GM13976 (cell line): ENCODE measurements around the gene HOXD4.

ENCODE experiments used
- DNase-seq: peaks from one replicate; pipeline ENCODE4 v3.0.0; 2012; ENCODE audit warnings: low spot score
- in situ Hi-C: fragments of 300-500 bp; cut with MboI; formaldehyde crosslinking; loops from one replicate; pipeline ENCODE4 v1.12.0; 2022; ENCODE audit warnings: low sequenced_read_pairs, mixed read lengths, inconsistent platforms; ENCODE audit not compliant: unreplicated experiment
- TF ChIP-seq, protein P1 (sequence below): IDR thresholded peaks from 2 replicates; pipeline ENCODE4 v1.5.1; 2012; ENCODE audit warnings: borderline replicate concordance, mild to moderate bottlenecking; ENCODE audit not compliant: insufficient read depth; ENCODE audit errors: extremely low read depth, missing control alignments, control extremely low read depth

HOXD4 gene

GRCh38 chr2:176128982-176129796 is 22.2 kb upstream of the HOXD4 start, which contains the start of gene HOXD8:
Gene HOXD8 (plus strand): TSS chr2:176129705. CDS start chr2:176130367, 662 bp downstream.
- no peak for DNase-seq
- in situ Hi-C loops = loop anchor here (10.0 to 25.0 kb wide), 2 partner anchors 683 to 1026 kb away; no protein-coding TSS in a partner anchor
- TF ChIP-seq, protein P1, sequence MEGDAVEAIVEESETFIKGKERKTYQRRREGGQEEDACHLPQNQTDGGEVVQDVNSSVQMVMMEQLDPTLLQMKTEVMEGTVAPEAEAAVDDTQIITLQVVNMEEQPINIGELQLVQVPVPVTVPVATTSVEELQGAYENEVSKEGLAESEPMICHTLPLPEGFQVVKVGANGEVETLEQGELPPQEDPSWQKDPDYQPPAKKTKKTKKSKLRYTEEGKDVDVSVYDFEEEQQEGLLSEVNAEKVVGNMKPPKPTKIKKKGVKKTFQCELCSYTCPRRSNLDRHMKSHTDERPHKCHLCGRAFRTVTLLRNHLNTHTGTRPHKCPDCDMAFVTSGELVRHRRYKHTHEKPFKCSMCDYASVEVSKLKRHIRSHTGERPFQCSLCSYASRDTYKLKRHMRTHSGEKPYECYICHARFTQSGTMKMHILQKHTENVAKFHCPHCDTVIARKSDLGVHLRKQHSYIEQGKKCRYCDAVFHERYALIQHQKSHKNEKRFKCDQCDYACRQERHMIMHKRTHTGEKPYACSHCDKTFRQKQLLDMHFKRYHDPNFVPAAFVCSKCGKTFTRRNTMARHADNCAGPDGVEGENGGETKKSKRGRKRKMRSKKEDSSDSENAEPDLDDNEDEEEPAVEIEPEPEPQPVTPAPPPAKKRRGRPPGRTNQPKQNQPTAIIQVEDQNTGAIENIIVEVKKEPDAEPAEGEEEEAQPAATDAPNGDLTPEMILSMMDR = no peak

GRCh38 chr2:176129813-176130146 is 21.6 kb upstream of the HOXD4 start:
- DNase-seq = no peak
- TF ChIP-seq, protein P1 = no peak
- in situ Hi-C loops = loop anchor here (10.0 to 25.0 kb wide), 2 partner anchors 683 to 1025 kb away; no protein-coding TSS in a partner anchor

GRCh38 chr2:176130147-176130956 is 21.0 kb upstream of the HOXD4 start:
- no peak for DNase-seq
- TF ChIP-seq, protein P1 = no peak
- in situ Hi-C loops = loop anchor here (25.0 kb wide), 1 partner anchor 682 kb away; no protein-coding TSS in a partner anchor

DNA sequence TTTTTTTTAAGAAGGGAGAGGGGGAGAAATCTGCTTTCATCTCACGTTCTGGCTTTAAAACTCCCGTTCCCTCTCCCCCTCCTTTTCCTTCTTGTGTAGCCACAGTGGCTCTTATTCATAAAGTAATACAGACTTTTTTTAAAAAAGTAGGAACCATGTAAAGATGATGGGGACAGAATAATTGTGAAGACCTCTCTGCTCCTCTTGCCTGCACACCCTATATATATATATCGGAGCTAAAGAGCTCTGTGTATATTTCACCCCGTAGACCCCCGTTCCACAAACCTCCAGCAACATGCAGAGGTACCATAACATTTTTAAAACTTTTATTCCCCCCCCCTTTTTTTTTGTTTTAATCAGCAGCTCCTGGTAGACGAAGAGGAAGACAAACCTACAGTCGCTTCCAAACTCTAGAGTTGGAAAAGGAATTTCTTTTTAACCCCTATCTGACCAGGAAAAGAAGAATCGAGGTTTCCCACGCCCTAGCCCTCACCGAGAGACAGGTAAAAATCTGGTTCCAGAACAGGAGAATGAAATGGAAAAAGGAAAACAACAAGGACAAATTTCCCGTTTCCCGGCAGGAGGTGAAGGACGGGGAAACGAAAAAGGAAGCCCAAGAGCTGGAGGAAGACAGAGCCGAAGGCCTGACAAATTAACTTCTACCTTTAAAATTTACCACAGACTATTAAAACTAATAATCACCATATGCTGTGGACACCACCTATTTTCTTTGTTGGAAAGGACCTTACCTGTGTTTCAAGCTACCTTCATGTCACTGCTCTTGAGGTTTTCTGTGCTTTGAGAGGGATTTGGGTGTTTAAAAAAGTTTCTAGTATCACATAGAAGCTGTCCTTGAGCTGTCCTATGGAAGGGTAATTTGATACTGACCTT is 20.1 kb upstream of the HOXD4 start:
- in situ Hi-C loops = loop anchor here (25.0 kb wide), 1 partner anchor 681 kb away; no protein-coding TSS in a partner anchor
- TF ChIP-seq, protein P1 = no peak
- DNase-seq = no peak

DNA sequence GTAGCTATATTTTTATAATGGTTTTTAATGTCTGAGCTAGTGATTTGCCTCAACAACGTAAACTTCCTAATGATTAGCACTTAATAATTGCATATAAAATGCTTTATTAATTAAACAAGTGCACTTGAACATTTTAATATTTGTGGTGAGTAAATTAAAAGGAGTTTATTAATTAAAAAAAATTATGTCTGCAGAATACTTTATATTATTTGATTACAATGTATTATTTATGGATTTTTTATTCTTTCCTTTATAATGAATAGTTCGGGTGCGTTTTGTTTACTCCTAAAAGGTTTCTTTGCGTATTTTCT is 19.5 kb upstream of the HOXD4 start:
- TF ChIP-seq, protein P1 = no peak
- DNase-seq = no peak
- in situ Hi-C loops = loop anchor here (25.0 kb wide), 1 partner anchor 680 kb away; no protein-coding TSS in a partner anchor
